Measurements from ENCODE around the gene NEK2.
A peak's percentile ranks its signal among the peaks of the same experiment; 100 is the strongest.
"Not testable (repeated sequence)": the region's sequence is repeated elsewhere in the genome, so short reads cannot be mapped to it uniquely, and the experiment has no call there.

The NEK2 gene

DNA sequence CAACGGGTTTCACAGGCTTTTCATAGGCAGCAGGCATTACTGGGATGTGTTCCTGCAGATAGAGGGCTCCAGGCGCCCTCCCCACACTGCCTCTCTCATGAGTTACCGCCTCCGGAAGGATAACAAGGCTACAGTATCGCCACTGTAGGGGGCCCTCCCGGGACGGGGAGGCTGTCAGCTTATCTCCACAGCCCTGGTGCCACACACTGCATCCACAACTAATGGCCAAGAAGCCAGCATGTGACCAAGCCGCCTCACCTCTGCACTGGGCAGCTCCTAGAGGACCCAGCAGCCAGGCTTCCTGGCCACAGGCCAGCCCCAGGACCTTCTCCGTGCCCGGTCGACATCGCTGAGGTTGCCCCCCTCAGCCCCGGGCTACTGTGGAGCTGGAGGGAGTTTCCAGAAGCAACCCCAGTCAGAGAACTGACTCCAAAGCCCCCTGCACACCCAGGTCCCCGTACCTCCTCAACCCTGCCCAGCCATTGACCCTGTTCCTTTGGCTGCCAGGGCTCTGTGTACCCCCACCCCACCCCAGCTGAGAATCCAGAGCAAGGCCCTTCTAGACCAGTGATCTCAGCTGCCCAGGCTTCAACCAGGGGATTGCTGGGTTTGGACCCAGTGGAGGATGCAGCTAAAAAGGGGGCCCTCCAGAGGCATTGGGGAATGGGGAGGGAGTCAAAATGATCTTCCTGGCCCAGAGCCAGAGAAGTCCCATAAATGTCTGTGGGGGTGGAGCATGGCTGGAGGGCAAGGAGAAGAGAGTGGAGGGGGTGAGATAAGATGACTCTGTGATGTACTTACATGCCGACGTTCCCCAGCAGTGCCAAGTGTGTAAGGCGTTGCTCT lies 45.0 kb downstream of the NEK2 start:
- Histone ChIP-seq H3K4me1 (peaks cover 24% of the 10 kb centered on the region), H3K36me3 (no peaks in the 10 kb centered on the region), H3K4me3 (ENCODE audit: low read depth, low read length) (peak overlapping the region; percentile 41), H3K9me3 (no peaks in the 10 kb centered on the region), H3K27me3 (no peaks in the 10 kb centered on the region)
- DNase-seq: peak; percentile 88
- TF ChIP-seq, protein P1, sequence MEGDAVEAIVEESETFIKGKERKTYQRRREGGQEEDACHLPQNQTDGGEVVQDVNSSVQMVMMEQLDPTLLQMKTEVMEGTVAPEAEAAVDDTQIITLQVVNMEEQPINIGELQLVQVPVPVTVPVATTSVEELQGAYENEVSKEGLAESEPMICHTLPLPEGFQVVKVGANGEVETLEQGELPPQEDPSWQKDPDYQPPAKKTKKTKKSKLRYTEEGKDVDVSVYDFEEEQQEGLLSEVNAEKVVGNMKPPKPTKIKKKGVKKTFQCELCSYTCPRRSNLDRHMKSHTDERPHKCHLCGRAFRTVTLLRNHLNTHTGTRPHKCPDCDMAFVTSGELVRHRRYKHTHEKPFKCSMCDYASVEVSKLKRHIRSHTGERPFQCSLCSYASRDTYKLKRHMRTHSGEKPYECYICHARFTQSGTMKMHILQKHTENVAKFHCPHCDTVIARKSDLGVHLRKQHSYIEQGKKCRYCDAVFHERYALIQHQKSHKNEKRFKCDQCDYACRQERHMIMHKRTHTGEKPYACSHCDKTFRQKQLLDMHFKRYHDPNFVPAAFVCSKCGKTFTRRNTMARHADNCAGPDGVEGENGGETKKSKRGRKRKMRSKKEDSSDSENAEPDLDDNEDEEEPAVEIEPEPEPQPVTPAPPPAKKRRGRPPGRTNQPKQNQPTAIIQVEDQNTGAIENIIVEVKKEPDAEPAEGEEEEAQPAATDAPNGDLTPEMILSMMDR (IDR thresholded peaks at IDR 0.05; ENCODE audit: low read depth, low read length): peak; percentile 64

DNA sequence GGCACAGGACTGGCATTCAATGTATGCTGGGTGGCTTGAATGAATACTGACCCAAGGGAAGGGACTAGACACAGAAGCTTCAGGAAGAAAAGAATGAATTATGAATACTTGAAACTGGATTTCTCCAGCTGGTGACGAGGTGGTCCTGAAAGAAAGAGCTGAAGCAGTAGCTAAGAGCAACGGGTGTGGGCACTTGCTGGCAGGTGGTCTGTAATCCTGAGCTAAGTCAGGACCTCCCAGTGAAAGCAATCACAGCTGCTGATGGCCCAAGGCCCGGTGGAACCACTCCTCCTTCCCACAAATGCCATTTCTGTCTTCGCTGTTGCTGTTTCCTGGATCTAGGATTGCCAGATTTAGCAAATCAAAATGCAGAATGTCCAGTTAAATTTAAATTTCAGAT lies 47.0 kb downstream of the NEK2 start:
- TF ChIP-seq, protein P1 (IDR thresholded peaks at IDR 0.05; ENCODE audit: low read depth, low read length): no peak
- DNase-seq: no peak
- peaks cover 20% of the 10 kb centered on the region for H3K4me1 ChIP-seq

DNA sequence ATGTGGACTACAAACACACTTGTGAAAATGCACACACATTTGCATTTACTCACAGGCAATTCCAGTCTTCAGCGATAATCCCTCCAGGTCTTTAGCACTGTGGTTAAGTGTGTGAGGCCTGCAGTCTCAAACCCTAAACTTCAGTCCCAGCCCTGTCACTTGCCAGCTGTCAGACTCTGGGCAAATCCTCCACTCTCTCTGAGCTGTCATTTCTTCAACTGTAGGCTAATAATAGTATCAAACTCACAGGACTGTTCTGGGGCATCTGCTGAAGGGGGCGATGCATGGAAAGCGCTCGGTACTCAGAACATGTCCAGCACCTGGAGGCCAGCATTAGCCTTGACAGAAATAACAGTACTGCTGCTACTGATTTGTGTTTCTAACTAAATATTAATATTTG lies 48.2 kb downstream of the NEK2 start:
- Histone ChIP-seq H3K4me1 (peaks cover 12% of the 10 kb centered on the region), H3K4me3 (ENCODE audit: low read depth, low read length) (no peak overlapping the region)

More for the DNA sequence above, 47.0 kb downstream of the NEK2 start:
- H3K4me3 ChIP-seq (ENCODE audit: low read depth, low read length): no peak overlapping the region
- no peaks in the 10 kb centered on the region for H3K36me3 ChIP-seq
- H3K27me3 ChIP-seq: no peaks in the 10 kb centered on the region
- no peaks in the 10 kb centered on the region for H3K9me3 ChIP-seq

DNA sequence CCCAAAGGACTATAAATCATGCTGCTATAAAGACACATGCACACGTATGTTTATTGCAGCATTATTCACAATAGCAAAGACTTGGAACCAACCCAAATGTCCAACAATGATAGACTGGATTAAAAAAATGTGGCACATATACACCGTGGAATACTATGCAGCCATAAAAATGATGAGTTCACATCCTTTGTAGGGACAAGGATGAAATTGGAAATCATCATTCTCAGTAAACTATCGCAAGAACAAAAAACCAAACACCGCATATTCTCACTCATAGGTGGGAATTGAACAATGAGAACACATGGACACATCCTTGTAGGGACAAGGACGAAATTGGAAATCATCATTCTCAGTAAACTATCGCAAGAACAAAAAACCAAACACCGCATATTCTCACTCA lies 49.6 kb downstream of the NEK2 start:
- H3K4me1 ChIP-seq; H3K27me3 ChIP-seq; H3K36me3 ChIP-seq; H3K9me3 ChIP-seq; DNase-seq; H3K4me3 ChIP-seq (ENCODE audit: low read depth, low read length): not testable (repeated sequence)

More for the DNA sequence above, 48.2 kb downstream of the NEK2 start:
- TF ChIP-seq, protein P1 (IDR thresholded peaks at IDR 0.05; ENCODE audit: low read depth, low read length): no peak
- Histone ChIP-seq H3K36me3 (no peaks in the 10 kb centered on the region), H3K9me3 (no peaks in the 10 kb centered on the region), H3K27me3 (no peaks in the 10 kb centered on the region)
- no peak for DNase-seq

DNA sequence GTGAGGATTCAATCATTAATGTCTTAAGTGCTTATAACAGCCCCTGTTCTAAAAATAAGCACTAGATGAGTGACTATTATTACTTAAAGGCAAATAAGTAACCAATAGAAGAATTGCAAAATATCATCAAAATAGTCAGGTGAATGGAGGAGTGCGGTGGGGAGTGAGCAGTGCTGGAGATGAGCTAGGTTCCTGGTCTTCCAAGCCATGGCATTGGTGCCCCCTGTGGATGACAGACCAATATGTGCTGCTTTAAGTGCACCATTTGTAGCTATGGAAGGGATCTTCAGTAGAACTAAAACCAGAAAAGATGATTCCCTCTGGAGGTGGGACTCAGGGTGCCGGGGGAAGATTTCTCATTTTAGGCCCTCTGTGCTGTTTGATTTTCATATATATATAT lies 50.4 kb downstream of the NEK2 start:
- no peak overlapping the region for H3K4me3 ChIP-seq (ENCODE audit: low read depth, low read length)
- no peaks in the 10 kb centered on the region for H3K9me3 ChIP-seq
- DNase-seq: peak; percentile 49
- H3K27me3 ChIP-seq: no peaks in the 10 kb centered on the region
- TF ChIP-seq, protein P1 (IDR thresholded peaks at IDR 0.05; ENCODE audit: low read depth, low read length): peak; percentile 64
- no peaks in the 10 kb centered on the region for H3K4me1 ChIP-seq
- no peaks in the 10 kb centered on the region for H3K36me3 ChIP-seq

DNA sequence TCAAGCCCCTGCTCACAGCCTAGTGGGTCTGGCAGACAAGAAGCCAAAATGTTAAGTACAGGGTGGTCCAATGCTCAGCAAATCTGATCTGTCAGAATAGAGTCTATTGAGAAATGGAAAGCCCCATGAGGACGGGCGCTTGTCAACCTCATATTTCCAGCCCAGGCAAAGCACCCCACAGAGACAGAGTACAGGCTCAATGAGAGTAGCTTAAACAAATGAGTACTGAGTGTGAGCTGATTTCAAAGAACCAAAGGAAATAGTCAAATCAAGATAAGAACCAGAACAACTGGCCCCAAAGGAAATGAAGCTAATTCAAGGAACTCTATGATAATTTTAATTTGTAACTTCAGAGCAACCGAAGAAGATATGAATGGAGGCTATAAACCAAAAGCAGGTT lies 51.9 kb downstream of the NEK2 start:
- Histone ChIP-seq H3K4me3 (ENCODE audit: low read depth, low read length) (no peak overlapping the region), H3K4me1 (no peaks in the 10 kb centered on the region)
- TF ChIP-seq, protein P1 (IDR thresholded peaks at IDR 0.05; ENCODE audit: low read depth, low read length): no peak

More for the DNA sequence above, 51.9 kb downstream of the NEK2 start:
- Histone ChIP-seq H3K27me3 (no peaks in the 10 kb centered on the region), H3K9me3 (no peaks in the 10 kb centered on the region), H3K36me3 (no peaks in the 10 kb centered on the region)
- DNase-seq: no peak

Data from BE2C (cell line).